DMS 273 (cell line): ENCODE results near the gene ACOT7.

Experiments used
- DNase-seq: peaks from one replicate; lab custom pipeline; 2025; ENCODE audit not compliant: unreplicated experiment; lab: John Stamatoyannopoulos, UW

The ACOT7 gene

DNA sequence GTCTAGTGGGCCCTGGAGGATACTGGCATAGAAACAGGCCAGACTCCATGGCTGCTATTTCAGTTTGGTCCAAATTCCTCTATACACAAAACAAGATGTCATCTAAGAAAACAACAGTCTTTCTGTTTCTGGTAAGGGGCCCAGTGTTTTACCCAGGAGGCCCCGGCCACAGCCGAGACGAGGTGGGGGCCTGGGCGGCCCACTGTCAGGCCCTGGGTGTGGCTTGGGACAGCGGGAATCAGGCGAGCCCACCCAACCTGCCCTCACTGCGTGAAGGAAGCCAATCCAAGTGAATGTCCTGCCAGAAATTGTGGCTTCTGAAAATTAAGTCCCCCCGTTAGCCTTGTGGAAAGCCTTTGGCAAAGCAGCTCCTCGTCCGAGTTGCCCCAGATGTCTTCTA is 101.5 kb downstream of the ACOT7 start:
- DNase-seq = no peak

DNA sequence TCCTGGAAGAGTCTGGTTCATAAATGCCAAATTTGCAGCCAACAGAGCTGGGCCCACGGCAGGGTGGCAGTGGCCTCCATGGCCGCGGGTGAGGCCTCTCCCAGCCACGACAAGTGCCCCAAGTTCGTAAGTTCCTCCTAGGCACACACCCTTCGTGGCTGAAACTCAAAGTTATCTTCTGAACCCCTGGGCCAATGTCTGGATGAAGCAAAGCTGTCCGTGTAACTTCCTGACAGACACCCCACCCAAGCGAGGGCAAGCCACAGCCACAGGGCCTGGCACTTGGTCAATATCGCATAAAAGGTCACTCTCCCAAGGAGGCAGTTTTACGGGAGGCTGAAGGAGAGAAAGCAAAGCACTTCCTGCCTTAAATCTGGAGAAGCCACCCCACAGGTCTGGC is 104.9 kb downstream of the ACOT7 start:
- no peak for DNase-seq

DNA sequence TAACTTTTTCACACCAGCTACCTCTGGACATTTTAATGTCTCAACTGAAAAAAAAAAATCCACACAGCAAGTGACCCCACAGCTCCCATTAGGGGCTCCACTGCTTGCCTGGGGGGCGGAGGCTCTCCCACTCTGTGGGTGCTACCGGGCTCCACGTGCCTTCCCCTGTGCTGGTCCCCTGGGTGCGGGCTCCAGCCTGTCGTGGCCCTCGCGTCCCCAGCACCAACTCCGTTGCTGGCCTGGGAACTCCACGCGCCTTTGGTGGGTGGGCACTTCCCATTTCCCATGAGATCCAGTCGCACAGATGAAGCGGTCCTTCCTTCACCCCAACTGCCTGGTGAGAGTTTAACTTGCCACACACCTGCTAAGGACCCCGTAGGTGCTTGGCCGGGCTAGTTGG is 105.5 kb downstream of the ACOT7 start:
- DNase-seq = no peak

DNA sequence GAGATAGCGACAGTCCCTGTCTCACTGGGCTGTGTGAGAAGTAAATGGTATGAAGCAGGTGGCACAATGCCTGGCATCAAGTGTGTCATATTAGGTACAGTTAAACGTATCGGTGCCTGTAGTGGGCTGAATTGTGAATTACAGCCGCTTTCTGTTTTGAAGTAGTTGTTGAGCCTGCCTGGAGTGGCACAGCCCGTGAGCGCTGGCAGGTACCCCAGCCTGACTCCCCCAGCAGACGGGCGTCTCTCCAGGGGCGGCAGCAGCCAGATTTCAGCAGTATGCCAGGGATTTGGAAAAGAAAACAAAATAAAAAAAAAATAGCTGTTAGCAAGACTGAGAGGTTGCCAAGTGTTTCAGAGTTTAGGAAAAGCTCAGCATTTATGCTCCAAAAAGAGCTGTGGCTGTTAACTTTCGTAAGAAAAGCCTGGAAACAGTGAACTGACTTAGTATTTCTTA is 106.1 kb downstream of the ACOT7 start:
- DNase-seq = no peak

DNA sequence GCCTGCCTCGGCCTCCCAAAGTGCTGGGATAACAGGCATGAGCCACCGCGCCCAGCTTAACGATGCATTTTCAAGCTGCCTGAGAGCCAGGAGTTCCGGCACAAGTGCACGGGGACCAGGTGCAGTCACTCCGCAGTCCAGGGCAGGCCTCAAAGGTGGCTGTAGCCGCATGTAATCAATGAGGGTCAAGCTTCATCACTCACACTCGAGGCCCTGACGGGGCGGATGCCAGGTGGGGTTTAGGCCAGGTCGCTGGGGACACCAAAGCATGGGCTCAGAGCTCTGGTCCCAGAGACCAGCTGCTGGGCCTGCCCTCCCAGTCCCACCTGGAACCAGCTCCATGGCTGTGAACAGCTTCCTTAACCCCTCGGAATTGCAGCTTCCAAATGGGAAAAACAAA is 106.5 kb downstream of the ACOT7 start:
- DNase-seq = no peak

DNA sequence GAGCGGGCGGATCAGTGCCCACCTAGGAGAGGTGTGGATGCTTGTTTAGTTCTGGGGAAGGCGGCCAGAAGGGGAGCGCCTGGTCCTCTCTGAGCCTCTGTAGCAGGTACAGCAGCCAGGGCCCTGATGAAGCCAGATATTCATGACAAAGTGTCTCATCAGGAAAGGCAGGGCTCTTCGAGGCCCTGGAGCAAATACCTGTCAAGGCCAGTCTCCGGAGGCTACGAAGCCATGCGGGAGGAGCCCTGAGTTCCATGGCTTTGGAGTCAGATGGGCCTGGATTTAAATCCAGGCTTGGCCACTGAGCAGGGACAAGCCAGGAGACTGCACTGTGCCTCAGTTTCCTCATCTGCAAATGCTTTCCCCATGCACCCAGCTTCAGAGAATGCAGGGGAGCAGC is 107.3 kb downstream of the ACOT7 start:
- no peak for DNase-seq

DNA sequence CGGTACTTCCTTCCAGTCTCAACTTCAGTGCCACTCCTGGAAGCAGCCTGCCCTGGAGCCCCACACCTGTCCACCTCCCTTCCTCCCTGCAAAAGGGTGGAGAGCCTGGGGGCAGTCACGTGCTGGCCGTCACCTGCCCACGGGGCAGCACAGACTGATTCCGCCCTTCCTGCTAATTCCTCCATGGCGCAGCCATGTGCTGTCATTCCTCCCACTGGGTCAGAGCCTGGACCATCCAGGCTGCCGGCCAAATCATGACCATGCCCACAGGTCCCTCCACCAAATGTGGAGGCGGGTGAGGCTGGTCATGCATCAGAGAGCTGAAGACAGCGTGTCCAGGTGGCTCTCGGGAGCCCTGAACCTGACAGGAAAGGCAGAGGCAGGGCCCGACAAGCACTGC is 108.2 kb downstream of the ACOT7 start:
- no peak for DNase-seq

DNA sequence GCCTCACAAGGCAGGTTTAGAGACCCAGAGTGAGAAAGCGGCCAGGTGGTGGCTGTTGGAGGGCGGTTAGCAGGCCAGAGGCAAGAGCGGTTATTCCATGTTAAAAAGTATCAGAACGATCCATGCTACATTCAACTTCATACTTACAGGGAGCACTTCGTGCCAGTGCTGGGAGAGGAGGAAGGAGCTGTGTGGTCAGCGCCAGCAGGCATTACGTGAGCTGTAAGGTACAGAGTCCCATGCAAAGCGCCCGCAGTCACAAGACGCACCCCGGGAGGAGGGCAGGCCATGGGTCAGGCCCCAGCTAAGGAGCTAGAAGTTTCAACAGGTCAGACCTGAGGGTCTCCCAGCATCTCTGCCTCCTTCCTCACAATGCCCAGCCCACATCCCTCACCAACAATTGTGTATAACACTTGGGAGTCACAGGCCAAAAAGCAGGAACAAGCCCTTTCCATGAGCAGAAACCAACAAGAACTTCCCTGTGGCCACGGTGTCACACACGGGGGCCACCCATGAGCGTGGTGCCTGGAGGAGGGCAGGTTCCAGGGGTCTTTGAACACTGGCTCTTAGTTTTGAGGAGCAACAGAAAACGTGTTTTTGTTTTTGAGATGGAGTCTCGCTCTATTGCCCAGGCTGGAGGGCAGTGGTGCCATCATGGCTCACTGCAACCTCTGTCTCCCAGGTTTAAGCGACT is 110.8 kb downstream of the ACOT7 start:
- no peak for DNase-seq

DNA sequence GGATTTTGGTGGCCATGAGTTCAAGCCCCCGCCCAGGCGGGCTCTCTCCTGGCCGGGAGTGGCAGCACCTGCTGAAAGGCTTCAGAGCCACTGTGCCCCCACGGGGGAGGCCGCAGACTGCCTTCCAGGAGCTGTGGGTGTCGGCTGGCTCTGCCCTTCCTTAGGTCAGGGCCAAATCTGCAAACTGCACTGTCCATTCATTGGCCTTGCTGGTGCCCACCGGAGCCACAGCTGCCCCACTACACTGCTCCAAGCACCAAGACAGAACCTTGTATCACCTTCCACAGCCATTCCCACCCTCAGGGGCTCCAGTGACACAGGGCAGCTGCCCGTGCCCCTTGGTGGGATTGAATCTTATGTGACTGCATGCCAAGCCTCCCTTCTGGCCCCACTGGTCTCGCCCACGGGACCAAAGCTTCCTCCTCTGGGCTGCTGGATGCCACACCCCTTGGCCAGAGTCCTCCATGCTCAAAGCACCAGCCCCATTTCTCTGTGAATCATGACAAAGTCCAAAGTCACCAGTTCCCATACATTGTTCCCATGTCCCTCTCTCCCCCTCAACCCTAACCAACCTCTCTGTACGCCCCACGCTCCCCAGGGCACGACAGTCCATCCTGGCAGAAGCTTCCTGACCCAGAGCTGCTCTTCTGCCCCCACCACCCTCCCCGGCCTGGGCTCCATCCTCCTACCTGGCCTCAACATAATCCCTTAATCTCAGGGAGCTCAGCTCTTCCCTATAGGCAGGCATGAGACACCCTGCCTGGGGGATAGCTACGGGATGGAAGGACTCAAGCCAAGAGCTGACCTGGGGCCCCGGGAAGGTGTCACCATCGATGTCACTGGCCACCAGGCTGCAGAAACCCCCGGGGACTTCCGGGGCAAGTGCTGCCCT is 111.8 kb downstream of the ACOT7 start:
- DNase-seq = no peak

DNA sequence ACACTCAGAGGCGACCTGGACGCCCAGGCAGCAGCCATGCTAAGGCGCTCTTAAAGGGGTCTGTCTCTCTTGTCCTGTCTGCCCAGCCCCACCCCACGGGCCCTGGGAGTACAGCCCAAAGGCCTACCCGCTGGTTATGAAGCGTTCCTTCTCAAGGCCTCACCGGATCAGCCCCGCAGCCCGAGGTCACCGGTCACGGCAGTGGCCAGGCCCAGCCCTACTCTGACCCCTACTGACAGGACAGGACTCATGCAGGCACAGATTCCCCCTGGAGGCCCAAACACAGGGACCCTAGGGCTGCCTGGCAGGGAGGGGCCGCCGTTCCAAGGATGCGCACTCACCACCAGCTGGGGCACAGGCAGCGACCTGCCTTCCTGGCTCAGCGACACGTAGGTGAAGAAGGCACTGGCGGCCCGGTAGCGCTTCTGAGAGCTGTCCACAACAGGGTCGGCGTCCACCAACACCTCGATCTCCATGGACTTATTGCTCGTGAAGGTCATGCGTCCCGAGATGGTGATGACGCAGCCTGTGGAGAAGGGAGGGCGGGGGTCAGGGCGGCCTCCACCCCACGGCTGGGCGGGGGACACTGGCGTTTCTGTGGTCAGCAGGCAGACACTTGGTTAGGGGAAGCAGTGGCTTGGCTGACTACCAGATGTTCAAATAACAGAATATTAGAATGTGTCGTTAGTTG is 112.7 kb downstream of the ACOT7 start:
- peak; percentile 47 for DNase-seq

DNA sequence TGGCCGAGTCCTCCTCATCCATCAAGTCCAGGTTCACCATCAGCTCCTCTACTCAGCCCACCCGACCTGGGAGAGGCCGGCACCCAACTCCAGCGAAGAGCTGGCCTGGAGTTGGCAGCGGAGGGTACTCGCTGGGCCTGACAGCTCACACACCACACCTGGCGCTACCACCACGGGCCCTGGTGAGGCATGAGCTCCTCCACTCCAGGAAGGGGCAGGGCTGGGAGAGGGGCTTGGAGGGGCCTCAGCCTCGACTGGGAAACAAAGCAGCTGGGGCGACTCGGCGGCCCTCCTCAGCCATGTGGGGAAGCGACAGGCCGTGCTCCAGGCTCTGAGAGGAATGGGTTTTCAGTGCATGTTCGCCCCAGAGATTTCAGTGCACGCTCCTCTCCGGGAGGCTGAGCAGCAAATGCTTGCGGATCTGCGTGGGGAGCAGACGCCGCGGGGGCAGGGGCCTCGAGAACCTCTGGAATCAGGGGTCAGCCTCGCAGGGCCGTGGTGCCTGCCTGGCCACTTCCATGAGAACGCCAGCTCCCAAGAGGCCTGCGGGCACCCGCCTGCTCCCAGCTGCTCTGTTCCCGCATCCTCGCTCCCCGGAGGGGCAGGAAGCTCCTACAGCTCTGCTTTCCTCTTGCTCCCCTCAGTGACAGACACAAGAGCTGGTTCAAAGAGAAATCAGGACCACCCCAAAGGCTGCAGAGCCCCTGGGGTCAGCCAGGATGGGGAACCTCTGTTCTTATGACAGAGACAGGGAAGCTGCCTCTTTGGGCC is 113.8 kb downstream of the ACOT7 start:
- no peak for DNase-seq

DNA sequence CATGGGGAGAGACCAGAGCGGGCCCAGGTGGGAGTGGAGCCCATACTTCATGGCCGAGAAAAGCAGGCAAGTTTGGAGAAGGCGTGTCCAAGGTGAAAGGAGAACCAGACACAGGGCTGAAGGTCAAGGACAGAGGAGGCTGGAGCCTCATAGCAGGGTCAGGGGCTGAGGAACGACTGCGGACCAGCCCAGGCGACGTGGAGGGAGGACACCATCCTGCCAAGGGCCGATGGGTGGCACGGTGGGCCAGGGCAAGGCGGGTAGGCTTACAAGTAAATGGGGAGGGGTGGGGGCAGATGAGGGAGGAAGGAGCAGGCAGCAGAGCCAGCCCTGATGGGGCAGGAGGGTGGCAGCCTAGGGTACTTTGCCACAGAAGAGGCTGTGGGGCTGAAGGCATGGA is 114.5 kb downstream of the ACOT7 start:
- no peak for DNase-seq

DNA sequence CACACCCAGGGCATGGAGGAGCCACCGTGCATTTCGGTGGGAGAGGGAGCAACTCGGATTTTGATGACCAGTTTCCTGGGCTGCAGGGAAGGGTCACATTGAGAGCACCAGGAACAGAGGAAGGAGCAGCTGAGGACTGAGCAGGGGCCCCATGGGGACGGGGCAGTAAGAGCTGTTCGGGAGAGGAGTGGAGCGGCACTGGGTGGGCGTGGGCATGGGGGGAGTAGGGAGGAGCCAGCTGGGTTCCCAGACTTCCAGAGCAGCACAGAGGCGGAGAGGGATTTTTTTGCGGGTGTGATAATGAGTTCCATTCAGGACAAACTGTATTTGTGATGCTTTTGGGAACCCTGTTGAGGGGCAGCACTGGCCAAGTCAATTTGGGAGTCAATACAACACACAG is 115.3 kb downstream of the ACOT7 start:
- peak; percentile 89 for DNase-seq

DNA sequence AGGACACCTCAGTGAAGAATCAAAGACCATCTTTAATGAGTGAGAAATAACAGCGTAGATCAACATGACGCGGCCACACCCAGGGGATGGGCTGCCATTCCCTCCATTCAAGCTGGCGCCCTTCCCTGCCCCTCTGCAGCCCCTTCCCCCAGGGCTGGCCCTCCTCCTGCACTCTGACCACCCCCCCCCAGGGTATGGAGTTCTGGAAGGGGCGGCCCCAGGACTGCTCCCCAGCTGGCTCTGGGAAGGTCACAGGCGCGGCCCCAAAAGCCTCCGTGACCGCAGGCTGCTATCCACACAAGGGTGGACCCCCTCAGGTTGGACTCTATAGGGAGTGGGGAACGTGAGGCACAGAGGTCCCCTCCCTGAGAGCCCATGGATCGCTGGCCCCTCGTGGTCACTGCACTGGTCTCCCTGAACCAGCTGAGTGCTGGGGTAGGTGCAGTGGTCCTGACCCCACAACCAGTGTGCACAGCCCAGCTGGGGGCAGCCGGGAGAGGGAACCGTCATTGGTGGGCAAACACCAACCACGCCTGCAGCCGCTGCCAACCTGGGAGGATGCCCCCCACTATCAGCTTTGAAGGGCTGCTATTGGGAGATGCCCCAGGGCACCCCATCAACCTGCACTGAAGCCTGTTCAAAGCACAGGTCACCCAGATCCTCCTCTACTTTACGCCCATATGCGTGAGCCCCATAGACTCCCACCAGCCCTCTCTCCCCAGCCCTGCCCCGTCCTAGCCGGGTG is 116.6 kb downstream of the ACOT7 start:
- DNase-seq = no peak

DNA sequence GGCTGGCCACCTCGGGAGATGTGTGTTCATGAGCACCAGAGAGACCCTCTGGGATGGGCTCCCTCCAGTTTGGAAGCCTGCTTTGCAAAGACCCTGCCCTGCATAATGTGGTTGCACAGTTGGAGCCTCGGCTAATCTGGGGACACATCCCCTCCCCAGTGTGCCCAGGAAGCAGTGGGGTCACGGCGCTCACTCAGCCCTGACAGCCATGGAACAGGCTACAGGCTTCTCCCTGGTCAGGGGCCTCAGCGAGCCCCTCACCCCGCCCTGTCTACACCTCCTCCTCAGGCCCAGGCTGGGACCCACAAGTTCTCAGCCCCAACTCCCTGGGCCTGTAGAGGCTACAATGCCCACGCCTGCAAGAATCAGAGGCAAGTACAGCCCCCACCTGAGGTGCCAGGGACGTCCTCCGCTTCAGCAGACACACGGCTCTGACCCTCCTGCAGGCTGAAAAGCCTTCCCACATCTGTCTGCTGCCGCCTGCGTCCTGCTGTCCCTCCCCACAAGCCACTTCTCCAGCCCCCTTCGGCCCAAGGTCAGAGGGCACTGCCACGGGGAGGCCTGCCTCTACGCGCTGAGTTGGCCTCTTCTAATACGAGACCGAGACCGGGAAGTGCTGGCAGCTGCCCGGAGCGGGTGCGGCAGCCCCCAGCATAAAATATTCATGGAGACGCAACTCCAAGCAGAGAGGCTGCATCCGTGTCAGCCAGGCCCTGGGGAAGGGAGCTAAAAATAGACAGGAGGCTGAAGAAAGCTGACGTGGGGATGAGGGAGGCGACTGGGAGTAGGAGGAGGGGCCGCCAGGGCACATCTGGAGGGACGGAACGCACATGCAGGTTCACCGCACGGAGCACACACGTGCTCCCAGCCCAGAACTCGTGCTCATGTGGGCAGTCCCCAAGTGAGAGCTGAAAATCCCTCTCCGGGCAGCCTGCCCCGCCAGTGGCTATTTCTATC is 117.5 kb downstream of the ACOT7 start:
- DNase-seq = peak; percentile 95

DNA sequence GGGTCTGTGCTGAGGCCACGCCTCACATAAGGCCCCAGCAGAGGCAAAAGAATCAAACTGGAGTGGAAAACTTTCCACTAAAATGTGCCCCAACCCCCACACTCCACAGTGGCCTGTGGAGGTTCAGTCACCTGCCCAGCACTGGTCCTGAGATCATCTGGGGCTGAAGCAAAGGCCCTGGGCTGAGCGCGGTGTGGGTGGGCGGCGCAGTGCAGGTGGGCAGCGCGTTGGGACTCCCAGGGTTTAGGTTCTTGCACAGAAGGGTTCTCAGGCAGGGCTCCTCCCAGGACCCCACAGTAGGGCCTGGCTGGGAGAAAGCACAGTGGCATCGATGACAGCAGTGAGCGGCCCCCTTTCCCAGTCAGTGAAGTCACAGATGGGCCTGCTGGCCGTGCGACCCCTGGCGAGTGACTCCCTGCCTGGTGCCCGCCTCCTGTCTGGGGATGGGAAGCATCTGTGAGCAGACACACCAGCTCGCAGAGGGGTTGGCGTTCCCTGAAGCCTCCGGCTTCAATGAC is 118.9 kb downstream of the ACOT7 start:
- DNase-seq = no peak

DNA sequence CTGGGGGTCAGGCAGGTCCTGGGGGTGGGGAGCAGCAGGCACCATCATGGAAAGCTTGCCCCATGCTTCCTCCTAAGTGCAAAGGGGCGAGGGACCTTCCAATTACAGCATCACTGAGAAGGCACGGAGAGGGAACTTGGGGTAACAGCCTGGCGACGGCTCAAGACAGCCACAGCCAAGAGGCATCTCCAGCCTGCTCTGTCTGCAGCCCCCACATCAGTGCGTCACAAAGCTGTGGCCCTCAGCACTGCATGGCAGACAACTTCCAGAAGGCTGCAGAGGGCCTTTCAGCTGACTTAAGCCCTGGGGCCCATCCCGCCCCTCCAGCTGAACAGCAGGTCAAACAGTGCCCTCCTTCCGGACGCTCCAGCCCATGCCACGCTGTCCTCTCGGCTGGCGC is 119.5 kb downstream of the ACOT7 start:
- DNase-seq = no peak

DNA sequence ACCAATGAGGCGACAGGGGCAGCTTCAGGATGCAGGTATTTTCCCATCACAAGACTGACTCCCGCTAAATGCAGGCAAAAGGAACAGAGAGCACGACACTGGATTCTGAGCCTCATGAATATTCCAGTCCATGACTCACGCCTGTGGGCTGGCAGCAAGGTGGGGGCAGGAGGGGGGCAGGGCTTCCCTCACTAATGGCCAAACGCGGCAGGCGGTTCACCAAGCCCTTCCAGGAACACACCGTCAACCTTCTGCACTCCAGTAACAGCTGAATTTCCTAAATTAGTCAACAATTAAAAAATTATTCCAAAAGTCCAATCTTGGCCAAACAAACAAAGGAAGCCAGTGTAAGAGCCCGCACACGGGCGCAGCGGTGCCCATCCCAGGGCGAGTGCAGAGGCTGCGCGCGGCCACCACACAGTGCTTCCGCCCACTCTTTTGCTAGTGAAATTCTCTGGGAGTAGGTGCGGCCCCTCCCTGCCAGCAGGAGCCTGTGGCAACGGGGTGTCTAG is 120.1 kb downstream of the ACOT7 start:
- DNase-seq = peak; percentile 90

DNA sequence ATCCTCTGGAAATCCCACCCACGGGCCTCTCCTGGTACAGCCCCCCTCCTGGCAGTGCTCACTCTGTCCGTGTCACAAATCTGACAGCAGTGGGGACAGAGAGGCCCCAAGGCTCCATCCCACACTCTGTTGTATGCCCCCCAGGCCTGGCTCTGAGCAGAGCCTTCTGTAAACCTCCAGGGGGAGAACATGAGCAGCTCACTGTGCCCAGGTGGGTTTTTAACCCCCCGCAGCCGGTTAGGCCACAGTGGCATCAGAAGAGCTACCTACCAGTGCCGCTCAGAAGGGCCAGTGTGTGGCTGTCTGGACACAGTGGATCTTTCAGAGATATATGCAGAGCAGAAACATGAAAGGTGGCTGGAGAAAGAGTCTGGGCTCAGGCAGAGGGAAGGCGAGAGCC is 120.7 kb downstream of the ACOT7 start:
- DNase-seq = peak; percentile 63
